A549 (cell line): ENCODE measurements around the gene NLRP10. TPM values are rescaled to one million over a fixed set of nuclear protein-coding genes. Genes with fewer than 3 reads are reported as not detected.

ENCODE experiments used
- ATAC-seq, 2 experiments: fragments of 200-7000 bp in 1 of 2; fragments of >200 bp in 1 of 2; cut with Nextera tagmentation in 1 of 2; cut with Tn5 transposase in 1 of 2; 3 replicates each; pipeline versions ENCODE4 v1.8.0 to v1.9.1; 2018 to 2020; ENCODE audit warnings: mild to moderate bottlenecking in 1 of 2, moderate library complexity in 1 of 2
- CTCF ChIA-PET: fragments of 300-600 bp; sonication (Branson Sonifier 250); formaldehyde crosslinking; extraction: SDS; loops from one replicate; lab custom pipeline; 2021; ENCODE audit warnings: antibody characterized with exemption, inconsistent platforms; lab: Yijun Ruan, JAX
- POLR2A ChIA-PET: fragments of 350-600 bp; formaldehyde crosslinking; extraction: SDS; loops from one replicate; lab custom pipeline; 2021; ENCODE audit warnings: antibody characterized with exemption, inconsistent platforms; lab: Yijun Ruan, JAX
- DNase-seq, 2 experiments: peaks; one replicate each; pipeline versions ENCODE4 v3.0.0 to v3.0.0-alpha.2; 2011 to 2016; ENCODE audit warnings: low read depth in 1 of 2, low spot score in 1 of 2
- FAIRE-seq: peaks from 2 replicates; lab custom pipeline; 2011; peaks lifted over from hg19 to GRCh38; lab: Jason Lieb, UNC
- H3K27ac ChIP-seq, 2 experiments: fragments of >200 bp; sonication (Bioruptor Twin); formaldehyde crosslinking; 3 replicates each; pipeline ENCODE4 v1.5.1; 2016 to 2017
- H3K4me1 ChIP-seq: fragments of >200 bp; sonication (Bioruptor Twin); formaldehyde crosslinking; 3 replicates; pipeline ENCODE4 v1.6.1; 2016
- H3K4me2 ChIP-seq: fragments of >200 bp; sonication (Bioruptor Twin); formaldehyde crosslinking; 3 replicates; pipeline ENCODE4 v1.6.1; 2016
- H3K4me3 ChIP-seq: fragments of >200 bp; sonication (Bioruptor Twin); formaldehyde crosslinking; 3 replicates; pipeline ENCODE4 v1.5.1; 2016
- H3K9me3 ChIP-seq: fragments of >200 bp; sonication (Bioruptor Twin); formaldehyde crosslinking; 3 replicates; pipeline ENCODE4 v1.6.1; 2016
- CBX8 ChIP-seq: fragments of 200-600 bp; sonication (generic); IDR thresholded peaks from 2 replicates; pipeline ENCODE4 v1.6.1; 2016
- CTCF ChIP-seq: fragments of >200 bp; sonication (Bioruptor Twin); formaldehyde crosslinking; IDR thresholded peaks from 3 replicates; pipeline ENCODE4 v1.5.1; 2016
- EHF ChIP-seq: fragments of 250-450 bp; sonication (Bioruptor Pico); IDR thresholded peaks from 2 replicates; pipeline ENCODE4 v1.5.0; 2020; ENCODE audit warnings: mild to moderate bottlenecking
- FOXS1 ChIP-seq: fragments of 250-450 bp; sonication (Bioruptor Pico); IDR thresholded peaks from 2 replicates; pipeline ENCODE4 v1.5.0; 2020; ENCODE audit warnings: mild to moderate bottlenecking, moderate library complexity
- GATA3 ChIP-seq: IDR thresholded peaks from 2 replicates; pipeline ENCODE4 v1.6.1; 2012; ENCODE audit warnings: borderline replicate concordance
- HDAC2 ChIP-seq: fragments of 200-600 bp; sonication (generic); IDR thresholded peaks from 2 replicates; pipeline ENCODE4 v1.6.1; 2016
- HOXB5 ChIP-seq: fragments of 250-450 bp; sonication (Bioruptor Pico); IDR thresholded peaks from 2 replicates; pipeline ENCODE4 v1.5.0; 2020; ENCODE audit warnings: mild to moderate bottlenecking, moderate library complexity
- NPAS2 ChIP-seq: fragments of 250-450 bp; sonication (Bioruptor Pico); IDR thresholded peaks from 2 replicates; pipeline ENCODE4 v1.8.0; 2022; ENCODE audit warnings: mild to moderate bottlenecking, moderate library complexity, borderline replicate concordance
- PBX3 ChIP-seq: IDR thresholded peaks from 2 replicates; pipeline ENCODE4 v1.6.1; 2012
- RARB ChIP-seq: fragments of 250-450 bp; sonication (Bioruptor Pico); IDR thresholded peaks from 2 replicates; pipeline ENCODE4 v1.8.0; 2021; ENCODE audit warnings: mild to moderate bottlenecking, moderate library complexity
- RCOR1 ChIP-seq: fragments of 150-350 bp; IDR thresholded peaks from 2 replicates; pipeline ENCODE4 v1.6.1; 2014; ENCODE audit warnings: antibody characterized with exemption, low read length, low read depth
- RNF2 ChIP-seq: fragments of 200-600 bp; sonication (generic); IDR thresholded peaks from 2 replicates; pipeline ENCODE4 v1.6.1; 2016; ENCODE audit warnings: low read depth, mild to moderate bottlenecking, antibody characterized with exemption, moderate library complexity, borderline replicate concordance
- ZC3H11A ChIP-seq: fragments of 450-650 bp; IDR thresholded peaks from 2 replicates; pipeline ENCODE4 v1.6.1; 2014; ENCODE audit warnings: antibody characterized with exemption, mild to moderate bottlenecking
- WGBS: methylation state at CpG from one replicate; pipeline ENCODE4 v1.1.6; 2017; ENCODE audit errors: missing lambda C conversion rate; 5-methylcytosine and 5-hydroxymethylcytosine counted together
- polyA plus RNA-seq, 4 experiments: library from polyadenylated mRNA; depleted of rRNA in 3 of 4; stranded (reverse); fragments of >200 nt; fragmentation: RNase III in 1 of 4; extraction: RNeasy Plus Mini Kit Qiagen cat#74134 plus additional on column Dnase treatment in 1 of 4; gene quantifications; 2 replicates in 3 of 4; 3 replicates in 1 of 4; pipeline ENCODE4 v1.2.3, GENCODE V29; 2011 to 2017
- TF ChIP-seq, protein P1 (sequence below): fragments of >200 bp; sonication (Bioruptor Twin); formaldehyde crosslinking; IDR thresholded peaks from 2 replicates; pipeline ENCODE4 v1.6.1; 2016
- TF ChIP-seq, protein P2 (sequence below): fragments of >200 bp; sonication (Bioruptor Twin); formaldehyde crosslinking; IDR thresholded peaks from 3 replicates; pipeline ENCODE4 v1.6.1; 2016
- TF ChIP-seq, protein P3 (sequence below): fragments of 150-350 bp; IDR thresholded peaks from 2 replicates; pipeline ENCODE4 v1.6.1; 2014; ENCODE audit warnings: low read depth, mild to moderate bottlenecking, low read length

Gene NLRP10
- polyA plus RNA-seq, 2 of the 4 experiments (the other 2 are of a cell fraction) = not detected

GRCh38 chr11:7982582-7983119, 17.4 kb upstream of the NLRP10 start:
- Histone ChIP-seq H3K27ac (no peak overlapping the region), H3K4me1 (peaks cover 4% of the 10 kb centered on the region; the same call in 2 of the 3 replicates), H3K9me3 (no peaks in the 10 kb centered on the region), H3K4me3 (no peak overlapping the region), H3K4me2 (no peak overlapping the region)
- CTCF ChIA-PET = interaction anchor here (1.8 to 5.3 kb wide), 2 partner anchors 78 to 89 kb away, joined by 5 to 114 read pairs; no protein-coding TSS in a partner anchor
- ATAC-seq (no peak), DNase-seq (no peak), FAIRE-seq (no peak)
- 14% methylated on average over 1 of the region's 1 CpG for WGBS
- no peak for TF ChIP-seq HOXB5 (CRISPR knock-in tag)
- TF ChIP-seq RARB (CRISPR knock-in tag) = no peak
- no peak for TF ChIP-seq CBX8
- TF ChIP-seq RCOR1 = no peak
- no peak for TF ChIP-seq PBX3
- TF ChIP-seq CTCF = no peak
- POLR2A ChIA-PET = no interaction called here

GRCh38 chr11:7981619-7982157, 16.4 kb upstream of the NLRP10 start:
- no peak for ATAC-seq
- no peak for FAIRE-seq
- Histone ChIP-seq H3K27ac (no peak overlapping the region), H3K9me3 (no peaks in the 10 kb centered on the region), H3K4me2 (no peak overlapping the region), H3K4me1 (peaks cover 11% of the 10 kb centered on the region), H3K4me3 (no peak overlapping the region)
- ChIA-PET POLR2A (no interaction called here), CTCF (no interaction called here)
- TF ChIP-seq NPAS2 (CRISPR knock-in tag) = no peak
- TF ChIP-seq HDAC2 = no peak
- TF ChIP-seq, protein P1, sequence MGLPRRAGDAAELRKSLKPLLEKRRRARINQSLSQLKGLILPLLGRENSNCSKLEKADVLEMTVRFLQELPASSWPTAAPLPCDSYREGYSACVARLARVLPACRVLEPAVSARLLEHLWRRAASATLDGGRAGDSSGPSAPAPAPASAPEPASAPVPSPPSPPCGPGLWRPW = no peak
- no peak for TF ChIP-seq RNF2
- no peak for TF ChIP-seq ZC3H11A
- TF ChIP-seq, protein P2, sequence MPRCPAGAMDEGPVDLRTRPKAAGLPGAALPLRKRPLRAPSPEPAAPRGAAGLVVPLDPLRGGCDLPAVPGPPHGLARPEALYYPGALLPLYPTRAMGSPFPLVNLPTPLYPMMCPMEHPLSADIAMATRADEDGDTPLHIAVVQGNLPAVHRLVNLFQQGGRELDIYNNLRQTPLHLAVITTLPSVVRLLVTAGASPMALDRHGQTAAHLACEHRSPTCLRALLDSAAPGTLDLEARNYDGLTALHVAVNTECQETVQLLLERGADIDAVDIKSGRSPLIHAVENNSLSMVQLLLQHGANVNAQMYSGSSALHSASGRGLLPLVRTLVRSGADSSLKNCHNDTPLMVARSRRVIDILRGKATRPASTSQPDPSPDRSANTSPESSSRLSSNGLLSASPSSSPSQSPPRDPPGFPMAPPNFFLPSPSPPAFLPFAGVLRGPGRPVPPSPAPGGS = no peak
- TF ChIP-seq EHF (CRISPR knock-in tag) = no peak
- TF ChIP-seq GATA3 = no peak
- TF ChIP-seq FOXS1 (CRISPR knock-in tag) = no peak
- TF ChIP-seq, protein P3, sequence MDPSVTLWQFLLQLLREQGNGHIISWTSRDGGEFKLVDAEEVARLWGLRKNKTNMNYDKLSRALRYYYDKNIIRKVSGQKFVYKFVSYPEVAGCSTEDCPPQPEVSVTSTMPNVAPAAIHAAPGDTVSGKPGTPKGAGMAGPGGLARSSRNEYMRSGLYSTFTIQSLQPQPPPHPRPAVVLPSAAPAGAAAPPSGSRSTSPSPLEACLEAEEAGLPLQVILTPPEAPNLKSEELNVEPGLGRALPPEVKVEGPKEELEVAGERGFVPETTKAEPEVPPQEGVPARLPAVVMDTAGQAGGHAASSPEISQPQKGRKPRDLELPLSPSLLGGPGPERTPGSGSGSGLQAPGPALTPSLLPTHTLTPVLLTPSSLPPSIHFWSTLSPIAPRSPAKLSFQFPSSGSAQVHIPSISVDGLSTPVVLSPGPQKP = no peak
- no peak for TF ChIP-seq CBX8
- 31% methylated on average over 1 of the region's 1 CpG for WGBS
- DNase-seq = no peak
